Keratinocyte (primary cell): ENCODE data around the gene CNKSR3. TPM values are rescaled to one million over a fixed set of nuclear protein-coding genes. Genes with fewer than 3 reads are reported as not detected.

ENCODE experiments used
- DNase-seq: peaks from one replicate; pipeline ENCODE4 v3.0.0-alpha.2; 2011; ENCODE audit warnings: low read depth, missing footprints, low spot score
- FAIRE-seq: peaks from 2 replicates; lab custom pipeline; 2011; peaks lifted over from hg19 to GRCh38; lab: Jason Lieb, UNC
- H2AFZ ChIP-seq: 2 replicates; pipeline ENCODE4 v1.6.0; 2012; ENCODE audit warnings: low read length, control low read depth, inconsistent platforms; ENCODE audit not compliant: control insufficient read depth
- H3K27ac ChIP-seq: 2 replicates; pipeline ENCODE4 v1.5.1; 2011; ENCODE audit warnings: low read length; ENCODE audit not compliant: control insufficient read depth, insufficient read depth
- H3K27me3 ChIP-seq: 3 replicates; pipeline ENCODE4 v1.6.0; 2011; ENCODE audit warnings: low read length; ENCODE audit not compliant: control insufficient read depth, insufficient read depth; ENCODE audit errors: extremely low read depth
- H3K36me3 ChIP-seq, 2 experiments: 2 replicates in 1 of 2; 3 replicates in 1 of 2; pipeline ENCODE4 v1.5.1; 2011; ENCODE audit warnings: low read length in 2 of 2, mild to moderate bottlenecking in 1 of 2; ENCODE audit not compliant: control insufficient read depth in 2 of 2, insufficient read depth in 2 of 2; ENCODE audit errors: extremely low read depth in 1 of 2
- H3K4me1 ChIP-seq: 3 replicates; pipeline ENCODE4 v1.5.1; 2011; ENCODE audit warnings: low read length; ENCODE audit not compliant: control insufficient read depth, insufficient read depth; ENCODE audit errors: extremely low read depth
- H3K4me2 ChIP-seq: 3 replicates; pipeline ENCODE4 v1.6.0; 2011; ENCODE audit warnings: low read depth, low read length; ENCODE audit not compliant: control insufficient read depth, insufficient read depth; ENCODE audit errors: extremely low read depth
- H3K4me3 ChIP-seq, 3 experiments: fragments of 200-600 bp in 1 of 3; sonication (generic) in 1 of 3; 2 replicates in 2 of 3; 3 replicates in 1 of 3; pipeline ENCODE4 v1.5.1; 2011 to 2016; ENCODE audit warnings: low read length in 3 of 3, mild to moderate bottlenecking in 3 of 3, control low read depth in 2 of 3, inconsistent platforms in 1 of 3, low read depth in 1 of 3, mixed read lengths in 1 of 3, mixed run types in 1 of 3, moderate library complexity in 1 of 3; ENCODE audit not compliant: control insufficient read depth in 2 of 3, insufficient read depth in 2 of 3; ENCODE audit errors: extremely low read depth in 1 of 3
- H3K79me2 ChIP-seq: 2 replicates; pipeline ENCODE4 v1.6.0; 2012; ENCODE audit warnings: low read length; ENCODE audit not compliant: control insufficient read depth, insufficient read depth
- H3K9ac ChIP-seq: 3 replicates; pipeline ENCODE4 v1.6.0; 2011; ENCODE audit warnings: low read length; ENCODE audit not compliant: control insufficient read depth, insufficient read depth; ENCODE audit errors: extremely low read depth
- H3K9me1 ChIP-seq: 3 replicates; pipeline ENCODE4 v1.6.0; 2011; ENCODE audit warnings: low read length; ENCODE audit not compliant: control insufficient read depth, insufficient read depth; ENCODE audit errors: extremely low read depth
- H3K9me3 ChIP-seq: 2 replicates; pipeline ENCODE4 v1.5.1; 2012; ENCODE audit warnings: low read depth, low read length; ENCODE audit not compliant: control insufficient read depth
- H4K20me1 ChIP-seq: 3 replicates; pipeline ENCODE4 v1.6.0; 2011; ENCODE audit warnings: low read length; ENCODE audit not compliant: control insufficient read depth, insufficient read depth; ENCODE audit errors: extremely low read depth
- EZH2 ChIP-seq: IDR thresholded peaks from one replicate; pipeline ENCODE4 v1.6.1; 2012; ENCODE audit warnings: inconsistent platforms, mild to moderate bottlenecking, low read length, moderate library complexity
- dilution Hi-C: fragments of 300-500 bp; cut with MboI; formaldehyde crosslinking; loops from one replicate; pipeline ENCODE4 v1.7.0; 2020; ENCODE audit warnings: low sequenced_read_pairs; ENCODE audit not compliant: extremely low pct_ligation_motif_present
- polyA plus RNA-seq, 5 experiments: library from polyadenylated mRNA; depleted of rRNA in 3 of 5; stranded (reverse) in 3 of 5; stranded (forward) in 1 of 5; unstranded in 1 of 5; fragments of >200 nt; gene quantifications; 1 replicate in 1 of 5; 2 replicates in 3 of 5; 3 replicates in 1 of 5; pipeline versions ENCODE4 v1.2.1 to v1.2.3, GENCODE V29; 2011 to 2012; ENCODE audit warnings: missing spikeins in 2 of 5, low read depth in 1 of 5, low replicate concordance in 1 of 5
- TF ChIP-seq, protein P1 (sequence below), 3 experiments: IDR thresholded peaks in 1 of 3; conservative IDR thresholded peaks in 1 of 3; optimal IDR thresholded peaks in 1 of 3; 2 replicates in 2 of 3; 3 replicates in 1 of 3; pipeline versions ENCODE3 to v1.5.1; 2011; ENCODE audit warnings: low read length in 3 of 3, mild to moderate bottlenecking in 3 of 3, moderate library complexity in 2 of 3, control low read depth in 1 of 3, inconsistent platforms in 1 of 3; ENCODE audit not compliant: insufficient read depth in 2 of 3; ENCODE audit errors: extremely low read depth in 1 of 3

CNKSR3 gene
- polyA plus RNA-seq, 1 donor (not counting 4 experiments of a cell fraction or from before 2014, with no cell fraction given) = 2.0 TPM

DNA sequence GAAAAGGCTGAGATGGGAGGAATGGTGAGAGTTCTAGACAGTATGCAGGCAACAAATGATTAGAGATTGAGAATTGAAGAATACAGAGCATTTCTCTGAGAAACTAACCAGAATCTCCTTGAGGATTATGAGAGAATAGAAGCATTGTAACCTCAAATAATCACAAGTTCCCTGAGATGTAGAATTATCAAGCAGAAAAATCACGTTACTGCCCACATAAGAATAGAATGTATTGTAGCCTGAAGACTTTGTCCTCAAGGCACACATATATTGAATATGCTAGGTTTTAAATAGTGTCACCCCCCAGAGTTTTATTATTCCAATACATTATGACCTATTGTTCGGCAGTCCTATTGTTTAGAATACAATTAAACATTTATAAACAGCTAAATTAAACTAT lies 57.2 kb downstream of the CNKSR3 start:
- Histone ChIP-seq H3K27ac (no peak overlapping the region), H3K27me3 (no peaks in the 10 kb centered on the region), H2AFZ (no peak overlapping the region), H3K9ac (no peak overlapping the region), H3K9me1 (no peaks in the 10 kb centered on the region), H3K4me3 (no peak overlapping the region), H3K79me2 (no peaks in the 10 kb centered on the region), H3K4me2 (no peak overlapping the region), H3K36me3 (no peaks in the 10 kb centered on the region), H3K4me1 (peaks cover 8% of the 10 kb centered on the region), H3K9me3 (no peaks in the 10 kb centered on the region), H4K20me1 (no peaks in the 10 kb centered on the region)
- dilution Hi-C loops = loop anchor here (25.0 kb wide), 1 partner anchor 291 kb away; no protein-coding TSS in a partner anchor
- FAIRE-seq = no peak
- TF ChIP-seq, protein P1, sequence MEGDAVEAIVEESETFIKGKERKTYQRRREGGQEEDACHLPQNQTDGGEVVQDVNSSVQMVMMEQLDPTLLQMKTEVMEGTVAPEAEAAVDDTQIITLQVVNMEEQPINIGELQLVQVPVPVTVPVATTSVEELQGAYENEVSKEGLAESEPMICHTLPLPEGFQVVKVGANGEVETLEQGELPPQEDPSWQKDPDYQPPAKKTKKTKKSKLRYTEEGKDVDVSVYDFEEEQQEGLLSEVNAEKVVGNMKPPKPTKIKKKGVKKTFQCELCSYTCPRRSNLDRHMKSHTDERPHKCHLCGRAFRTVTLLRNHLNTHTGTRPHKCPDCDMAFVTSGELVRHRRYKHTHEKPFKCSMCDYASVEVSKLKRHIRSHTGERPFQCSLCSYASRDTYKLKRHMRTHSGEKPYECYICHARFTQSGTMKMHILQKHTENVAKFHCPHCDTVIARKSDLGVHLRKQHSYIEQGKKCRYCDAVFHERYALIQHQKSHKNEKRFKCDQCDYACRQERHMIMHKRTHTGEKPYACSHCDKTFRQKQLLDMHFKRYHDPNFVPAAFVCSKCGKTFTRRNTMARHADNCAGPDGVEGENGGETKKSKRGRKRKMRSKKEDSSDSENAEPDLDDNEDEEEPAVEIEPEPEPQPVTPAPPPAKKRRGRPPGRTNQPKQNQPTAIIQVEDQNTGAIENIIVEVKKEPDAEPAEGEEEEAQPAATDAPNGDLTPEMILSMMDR (optimal IDR thresholded peaks at IDR 0.05 in 1 of 3, IDR thresholded peaks at IDR 0.05 in 1 of 3, conservative IDR thresholded peaks at IDR 0.05 in 1 of 3; ENCODE audit: extremely low read depth in 1 of 3, insufficient read depth in 2 of 3, low read length in 3 of 3) = no peak
- no peak for TF ChIP-seq EZH2
- no peak for DNase-seq

DNA sequence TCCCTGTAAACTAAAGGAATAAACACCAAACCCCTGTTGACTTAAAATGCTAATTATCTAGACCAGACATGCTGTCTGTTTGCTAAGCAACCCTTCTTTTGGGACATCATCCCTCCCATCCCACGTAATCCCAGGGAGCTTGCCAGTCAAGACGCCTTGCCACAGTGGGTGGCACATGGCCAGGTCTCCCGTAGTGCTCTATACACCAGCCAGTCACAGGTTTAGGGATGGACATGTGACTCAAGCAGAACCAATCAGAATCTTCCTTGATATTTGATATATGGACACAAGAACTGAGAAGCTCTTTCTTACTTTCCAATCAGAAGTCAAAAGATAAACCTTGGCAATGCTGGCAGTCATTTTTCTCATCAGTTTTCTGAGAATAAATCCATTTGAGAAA lies 60.0 kb downstream of the CNKSR3 start:
- no peaks in the 10 kb centered on the region for H3K36me3 ChIP-seq
- no peak overlapping the region for H3K9ac ChIP-seq
- no peak for TF ChIP-seq EZH2
- TF ChIP-seq, protein P1 (optimal IDR thresholded peaks at IDR 0.05 in 1 of 3, IDR thresholded peaks at IDR 0.05 in 1 of 3, conservative IDR thresholded peaks at IDR 0.05 in 1 of 3; ENCODE audit: extremely low read depth in 1 of 3, insufficient read depth in 2 of 3, low read length in 3 of 3) = no peak
- H3K4me1 ChIP-seq = no peaks in the 10 kb centered on the region
- H3K27me3 ChIP-seq = no peaks in the 10 kb centered on the region
- no peak overlapping the region for H3K4me2 ChIP-seq
- dilution Hi-C loops = loop anchor here (25.0 kb wide), 1 partner anchor 288 kb away; no protein-coding TSS in a partner anchor
- no peak overlapping the region for H3K27ac ChIP-seq
- no peaks in the 10 kb centered on the region for H3K9me3 ChIP-seq
- no peak for FAIRE-seq
- H3K79me2 ChIP-seq = no peaks in the 10 kb centered on the region
- no peaks in the 10 kb centered on the region for H3K9me1 ChIP-seq
- no peak overlapping the region for H3K4me3 ChIP-seq
- no peak overlapping the region for H2AFZ ChIP-seq
- no peaks in the 10 kb centered on the region for H4K20me1 ChIP-seq
- DNase-seq = no peak
